ENCODE results near the gene RUFY1.

GRCh38 chr5:179553006-179553405 is 2.7 kb downstream of the RUFY1 start:
- TF ChIP-seq CTCF (IDR thresholded peaks at IDR 0.05) (no peak), POLR2A (IDR thresholded peaks at IDR 0.05) (no peak)

Data from ovary (tissue), 3 donors.